ENCODE measurements around the gene GSN. TPM values are rescaled to one million over a fixed set of nuclear protein-coding genes. Genes with fewer than 3 reads are reported as not detected.

GSN gene
- total and polyA plus RNA-seq, 4 donors: 18.8 to 402 (median 51.6) TPM

DNA sequence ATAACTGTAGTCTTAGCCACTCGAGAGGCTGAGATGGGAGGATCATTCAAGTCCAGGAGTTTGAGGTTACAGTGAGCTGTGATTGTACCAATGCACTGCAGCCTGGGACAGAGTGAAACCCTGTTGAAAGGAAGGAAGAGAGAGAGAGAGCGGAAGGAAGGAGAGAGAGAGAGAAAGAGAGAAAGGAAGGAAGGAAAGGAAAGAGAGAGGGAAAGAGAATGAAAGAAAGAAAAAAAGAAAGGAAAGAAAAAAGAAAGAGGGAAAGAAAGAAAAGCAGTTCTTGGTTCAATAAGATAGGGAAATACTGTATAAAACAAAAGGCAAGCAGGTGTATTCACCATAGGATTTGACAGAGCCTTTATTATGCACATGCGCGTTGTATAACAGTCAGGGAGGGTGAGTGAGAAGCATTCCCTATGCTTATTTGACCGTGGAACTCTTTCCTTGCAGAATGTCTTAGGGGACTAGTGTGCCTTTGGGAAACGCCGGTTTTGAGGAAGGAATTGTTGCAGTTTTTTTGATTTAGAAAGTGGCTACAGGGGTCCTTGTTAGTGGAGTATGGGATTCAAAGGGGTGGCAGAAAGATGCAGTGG is 42.0 kb downstream of the GSN start:
- Histone ChIP-seq H3K4me3 (ENCODE audit: low read depth in 1 of 3, low read length in 3 of 3) (no peak overlapping the region), H3K27ac (ENCODE audit: low read depth in 1 of 2, low read length in 2 of 2) (no peak overlapping the region), H3K27me3 (ENCODE audit: control insufficient read depth in 4 of 4, insufficient read depth in 4 of 4, low read length in 3 of 4) (no peaks in the 10 kb centered on the region), H3K4me1 (ENCODE audit: control insufficient read depth in 4 of 4, insufficient read depth in 4 of 4, low read length in 3 of 4) (peaks cover 0 to 6% (median 0%) of the 10 kb centered on the region in 4 donors), H3K36me3 (ENCODE audit: control insufficient read depth in 4 of 4, insufficient read depth in 3 of 4, low read depth in 1 of 4, low read length in 3 of 4) (peaks cover 0 to 26% (median 9%) of the 10 kb centered on the region in 4 donors), H3K9me3 (ENCODE audit: control insufficient read depth in 4 of 4, low read length in 3 of 4) (no peaks in the 10 kb centered on the region), H3K9ac (ENCODE audit: low read depth in 1 of 2, low read length in 2 of 2) (no peak overlapping the region)
- 88% methylated on average over 7 of the region's 7 CpGs for WGBS
- no peak for DNase-seq (ENCODE audit: low spot score)
- TF ChIP-seq HNF4A (conservative IDR thresholded peaks at IDR 0.05) (no peak), FOXA2 (IDR thresholded peaks at IDR 0.05) (no peak), GABPA (IDR thresholded peaks at IDR 0.05 in 1 of 2, conservative IDR thresholded peaks at IDR 0.05 in 1 of 2) (no peak), SP1 (IDR thresholded peaks at IDR 0.05) (no peak), JUND (IDR thresholded peaks at IDR 0.05) (no peak), FOXA1 (IDR thresholded peaks at IDR 0.05) (no peak)
- TF ChIP-seq, protein P1, sequence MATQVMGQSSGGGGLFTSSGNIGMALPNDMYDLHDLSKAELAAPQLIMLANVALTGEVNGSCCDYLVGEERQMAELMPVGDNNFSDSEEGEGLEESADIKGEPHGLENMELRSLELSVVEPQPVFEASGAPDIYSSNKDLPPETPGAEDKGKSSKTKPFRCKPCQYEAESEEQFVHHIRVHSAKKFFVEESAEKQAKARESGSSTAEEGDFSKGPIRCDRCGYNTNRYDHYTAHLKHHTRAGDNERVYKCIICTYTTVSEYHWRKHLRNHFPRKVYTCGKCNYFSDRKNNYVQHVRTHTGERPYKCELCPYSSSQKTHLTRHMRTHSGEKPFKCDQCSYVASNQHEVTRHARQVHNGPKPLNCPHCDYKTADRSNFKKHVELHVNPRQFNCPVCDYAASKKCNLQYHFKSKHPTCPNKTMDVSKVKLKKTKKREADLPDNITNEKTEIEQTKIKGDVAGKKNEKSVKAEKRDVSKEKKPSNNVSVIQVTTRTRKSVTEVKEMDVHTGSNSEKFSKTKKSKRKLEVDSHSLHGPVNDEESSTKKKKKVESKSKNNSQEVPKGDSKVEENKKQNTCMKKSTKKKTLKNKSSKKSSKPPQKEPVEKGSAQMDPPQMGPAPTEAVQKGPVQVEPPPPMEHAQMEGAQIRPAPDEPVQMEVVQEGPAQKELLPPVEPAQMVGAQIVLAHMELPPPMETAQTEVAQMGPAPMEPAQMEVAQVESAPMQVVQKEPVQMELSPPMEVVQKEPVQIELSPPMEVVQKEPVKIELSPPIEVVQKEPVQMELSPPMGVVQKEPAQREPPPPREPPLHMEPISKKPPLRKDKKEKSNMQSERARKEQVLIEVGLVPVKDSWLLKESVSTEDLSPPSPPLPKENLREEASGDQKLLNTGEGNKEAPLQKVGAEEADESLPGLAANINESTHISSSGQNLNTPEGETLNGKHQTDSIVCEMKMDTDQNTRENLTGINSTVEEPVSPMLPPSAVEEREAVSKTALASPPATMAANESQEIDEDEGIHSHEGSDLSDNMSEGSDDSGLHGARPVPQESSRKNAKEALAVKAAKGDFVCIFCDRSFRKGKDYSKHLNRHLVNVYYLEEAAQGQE (IDR thresholded peaks at IDR 0.05): no peak
- TF ChIP-seq, protein P2, sequence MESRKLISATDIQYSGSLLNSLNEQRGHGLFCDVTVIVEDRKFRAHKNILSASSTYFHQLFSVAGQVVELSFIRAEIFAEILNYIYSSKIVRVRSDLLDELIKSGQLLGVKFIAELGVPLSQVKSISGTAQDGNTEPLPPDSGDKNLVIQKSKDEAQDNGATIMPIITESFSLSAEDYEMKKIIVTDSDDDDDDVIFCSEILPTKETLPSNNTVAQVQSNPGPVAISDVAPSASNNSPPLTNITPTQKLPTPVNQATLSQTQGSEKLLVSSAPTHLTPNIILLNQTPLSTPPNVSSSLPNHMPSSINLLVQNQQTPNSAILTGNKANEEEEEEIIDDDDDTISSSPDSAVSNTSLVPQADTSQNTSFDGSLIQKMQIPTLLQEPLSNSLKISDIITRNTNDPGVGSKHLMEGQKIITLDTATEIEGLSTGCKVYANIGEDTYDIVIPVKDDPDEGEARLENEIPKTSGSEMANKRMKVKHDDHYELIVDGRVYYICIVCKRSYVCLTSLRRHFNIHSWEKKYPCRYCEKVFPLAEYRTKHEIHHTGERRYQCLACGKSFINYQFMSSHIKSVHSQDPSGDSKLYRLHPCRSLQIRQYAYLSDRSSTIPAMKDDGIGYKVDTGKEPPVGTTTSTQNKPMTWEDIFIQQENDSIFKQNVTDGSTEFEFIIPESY (IDR thresholded peaks at IDR 0.05): no peak

DNA sequence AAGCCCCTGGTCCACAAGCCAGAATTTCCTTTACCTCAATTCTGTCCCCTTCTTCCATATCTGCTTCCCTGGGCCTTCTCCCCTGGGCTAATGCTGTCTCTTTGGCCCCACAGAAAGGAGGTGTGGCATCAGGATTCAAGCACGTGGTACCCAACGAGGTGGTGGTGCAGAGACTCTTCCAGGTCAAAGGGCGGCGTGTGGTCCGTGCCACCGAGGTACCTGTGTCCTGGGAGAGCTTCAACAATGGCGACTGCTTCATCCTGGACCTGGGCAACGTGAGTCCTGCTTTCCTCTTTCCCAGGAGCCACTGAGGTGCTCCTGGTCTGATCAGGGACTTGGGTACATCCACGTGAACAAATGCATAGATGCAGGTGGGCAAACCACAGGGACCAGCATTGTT is 42.6 kb downstream of the GSN start:
- TF ChIP-seq TAF1 (conservative IDR thresholded peaks at IDR 0.05) (no peak), GABPA (IDR thresholded peaks at IDR 0.05 in 1 of 2, conservative IDR thresholded peaks at IDR 0.05 in 1 of 2) (no peak), JUND (IDR thresholded peaks at IDR 0.05) (no peak), FOXA2 (IDR thresholded peaks at IDR 0.05) (no peak), SP1 (IDR thresholded peaks at IDR 0.05) (no peak), RAD21 (IDR thresholded peaks at IDR 0.05) (no peak), HNF4A (conservative IDR thresholded peaks at IDR 0.05) (no peak), EGR1 (IDR thresholded peaks at IDR 0.05; ENCODE audit: low read depth in 2 of 2) (no peak), FOXA1 (IDR thresholded peaks at IDR 0.05) (no peak), HNF4G (IDR thresholded peaks at IDR 0.05) (no peak), YY1 (IDR thresholded peaks at IDR 0.05) (no peak), NR2F2 (IDR thresholded peaks at IDR 0.05) (no peak)
- TF ChIP-seq, protein P3, sequence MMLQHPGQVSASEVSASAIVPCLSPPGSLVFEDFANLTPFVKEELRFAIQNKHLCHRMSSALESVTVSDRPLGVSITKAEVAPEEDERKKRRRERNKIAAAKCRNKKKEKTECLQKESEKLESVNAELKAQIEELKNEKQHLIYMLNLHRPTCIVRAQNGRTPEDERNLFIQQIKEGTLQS (IDR thresholded peaks at IDR 0.05): no peak
- TF ChIP-seq, protein P4, sequence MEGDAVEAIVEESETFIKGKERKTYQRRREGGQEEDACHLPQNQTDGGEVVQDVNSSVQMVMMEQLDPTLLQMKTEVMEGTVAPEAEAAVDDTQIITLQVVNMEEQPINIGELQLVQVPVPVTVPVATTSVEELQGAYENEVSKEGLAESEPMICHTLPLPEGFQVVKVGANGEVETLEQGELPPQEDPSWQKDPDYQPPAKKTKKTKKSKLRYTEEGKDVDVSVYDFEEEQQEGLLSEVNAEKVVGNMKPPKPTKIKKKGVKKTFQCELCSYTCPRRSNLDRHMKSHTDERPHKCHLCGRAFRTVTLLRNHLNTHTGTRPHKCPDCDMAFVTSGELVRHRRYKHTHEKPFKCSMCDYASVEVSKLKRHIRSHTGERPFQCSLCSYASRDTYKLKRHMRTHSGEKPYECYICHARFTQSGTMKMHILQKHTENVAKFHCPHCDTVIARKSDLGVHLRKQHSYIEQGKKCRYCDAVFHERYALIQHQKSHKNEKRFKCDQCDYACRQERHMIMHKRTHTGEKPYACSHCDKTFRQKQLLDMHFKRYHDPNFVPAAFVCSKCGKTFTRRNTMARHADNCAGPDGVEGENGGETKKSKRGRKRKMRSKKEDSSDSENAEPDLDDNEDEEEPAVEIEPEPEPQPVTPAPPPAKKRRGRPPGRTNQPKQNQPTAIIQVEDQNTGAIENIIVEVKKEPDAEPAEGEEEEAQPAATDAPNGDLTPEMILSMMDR (IDR thresholded peaks at IDR 0.05; ENCODE audit: low read depth, low read length, missing input control): no peak
- TF ChIP-seq, protein P1 (IDR thresholded peaks at IDR 0.05): no peak
- TF ChIP-seq, protein P5, sequence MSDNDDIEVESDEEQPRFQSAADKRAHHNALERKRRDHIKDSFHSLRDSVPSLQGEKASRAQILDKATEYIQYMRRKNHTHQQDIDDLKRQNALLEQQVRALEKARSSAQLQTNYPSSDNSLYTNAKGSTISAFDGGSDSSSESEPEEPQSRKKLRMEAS (IDR thresholded peaks at IDR 0.05): no peak
- TF ChIP-seq, protein P2 (IDR thresholded peaks at IDR 0.05): no peak
- H3K4me3 ChIP-seq (ENCODE audit: low read depth in 1 of 3, low read length in 3 of 3): no peak overlapping the region
- peaks cover 0 to 26% (median 9%) of the 10 kb centered on the region in 4 donors for H3K36me3 ChIP-seq (ENCODE audit: control insufficient read depth in 4 of 4, insufficient read depth in 3 of 4, low read depth in 1 of 4, low read length in 3 of 4)
- peaks cover 0 to 3% (median 0%) of the 10 kb centered on the region in 4 donors for H3K4me1 ChIP-seq (ENCODE audit: control insufficient read depth in 4 of 4, insufficient read depth in 4 of 4, low read length in 3 of 4)
- no peak overlapping the region for H3K27ac ChIP-seq (ENCODE audit: low read depth in 1 of 2, low read length in 2 of 2)
- DNase-seq (ENCODE audit: low spot score): no peak
- no peak overlapping the region for H3K9ac ChIP-seq (ENCODE audit: low read depth in 1 of 2, low read length in 2 of 2)
- WGBS: 90% methylated on average over 9 of the region's 9 CpGs
- no peaks in the 10 kb centered on the region for H3K9me3 ChIP-seq (ENCODE audit: control insufficient read depth in 4 of 4, low read length in 3 of 4)
- no peaks in the 10 kb centered on the region for H3K27me3 ChIP-seq (ENCODE audit: control insufficient read depth in 4 of 4, insufficient read depth in 4 of 4, low read length in 3 of 4)
